M059J (cell line): ENCODE data around the gene ZNF142. TPM values are rescaled to one million over a fixed set of nuclear protein-coding genes. Genes with fewer than 3 reads are reported as not detected.

Experiments used
- DNase-seq: peaks from one replicate; pipeline ENCODE4 v3.0.0-alpha.2; 2012; ENCODE audit warnings: low read depth
- total RNA-seq: library from RNA; depleted of rRNA; stranded (reverse); fragments of >200 nt; shearing (Covaris generic); gene quantifications from 2 replicates; pipeline ENCODE4 v1.2.3, GENCODE V29; 2014

ZNF142 gene
- total RNA-seq, 1 experiment from 2014 or later = 14.8 TPM

DNA sequence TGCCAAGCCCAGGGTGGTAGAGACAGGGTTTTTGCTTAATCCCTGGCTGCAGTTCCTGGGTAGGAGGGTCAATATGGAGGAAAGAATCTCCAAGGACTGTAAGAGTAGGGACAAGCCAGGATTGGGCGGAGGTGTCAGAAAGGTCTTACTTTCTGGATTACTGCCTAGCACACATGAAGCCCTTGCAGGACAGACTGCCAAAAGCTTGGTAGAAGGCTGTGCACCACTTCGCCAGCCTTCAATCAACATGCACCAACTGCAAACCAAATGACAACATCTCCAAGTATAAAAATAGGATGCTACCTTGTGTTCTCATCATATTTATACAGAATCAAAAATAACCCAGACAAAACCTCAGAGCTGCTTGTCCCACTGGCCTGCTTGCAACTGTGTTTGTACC lies 3.7 kb downstream of the ZNF142 start:
- no peak for DNase-seq

DNA sequence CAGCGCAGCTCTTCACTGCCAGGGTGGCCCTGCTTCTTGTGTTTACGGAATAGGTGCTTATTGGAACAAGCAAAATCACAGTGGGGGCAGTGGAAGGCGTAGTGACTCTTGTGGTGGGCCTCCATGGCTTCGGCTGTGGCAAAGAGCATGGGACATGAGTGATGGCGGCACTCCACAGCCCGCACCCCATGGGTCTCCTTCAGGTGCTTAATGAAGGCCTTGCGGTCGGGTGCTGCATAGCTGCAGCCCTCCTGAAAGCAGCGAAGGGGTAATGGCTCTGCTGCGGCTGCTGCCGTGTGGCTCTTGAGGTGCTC lies 10.7 kb downstream of the ZNF142 start:
- no peak for DNase-seq

DNA sequence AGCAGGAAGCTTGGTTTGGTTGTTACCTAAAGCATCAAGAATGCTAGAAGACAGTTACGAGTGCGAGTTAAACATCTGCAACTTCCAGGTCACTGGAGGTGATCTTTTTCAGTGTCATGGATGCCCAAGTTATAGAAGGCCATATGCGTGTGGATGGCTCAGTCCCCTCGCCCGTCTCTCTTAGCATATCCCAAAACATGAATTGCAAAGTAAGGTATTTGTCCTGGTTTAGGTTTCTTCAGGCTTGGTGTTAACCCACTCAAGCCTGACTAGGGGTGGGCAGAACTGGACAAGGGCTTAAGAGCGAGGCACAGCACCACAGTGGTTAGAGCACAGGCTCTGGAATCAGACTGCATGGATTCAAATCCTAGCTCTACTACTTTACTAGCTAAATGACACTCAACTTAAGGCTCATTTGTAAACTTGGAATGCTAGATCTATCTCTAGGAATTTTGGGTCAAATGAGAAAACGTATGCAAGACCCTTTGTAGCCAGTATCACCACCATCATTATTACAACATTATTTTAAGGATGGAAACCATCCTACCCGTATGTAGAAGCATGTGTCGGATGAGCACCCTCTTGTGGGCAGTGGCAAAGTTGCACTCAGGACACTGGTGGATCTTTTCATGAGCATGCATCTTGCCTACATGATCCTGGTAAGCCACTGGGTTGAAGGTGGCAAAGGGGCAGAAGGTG lies 11.2 kb downstream of the ZNF142 start:
- peak; percentile 57 for DNase-seq

DNA sequence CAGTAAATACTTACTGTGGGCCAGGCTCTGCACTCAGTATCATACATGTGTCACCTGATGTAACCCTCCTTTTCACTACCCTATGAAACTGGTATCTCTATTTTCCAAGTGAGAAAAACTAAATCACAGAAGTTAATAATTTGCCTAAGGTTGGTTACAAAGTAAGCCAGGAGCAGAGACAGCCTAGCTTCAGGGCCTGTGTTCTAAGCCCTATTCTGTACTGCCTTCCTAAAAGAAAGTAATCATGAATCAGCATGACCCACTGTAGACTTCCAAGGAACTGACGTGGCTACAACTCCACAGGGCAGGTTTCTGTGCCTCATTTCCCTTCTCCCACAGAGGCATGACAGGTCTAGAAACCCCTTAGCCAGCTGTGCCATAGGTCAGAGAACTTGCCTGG lies 14.3 kb downstream of the ZNF142 start:
- peak; percentile 15 for DNase-seq

DNA sequence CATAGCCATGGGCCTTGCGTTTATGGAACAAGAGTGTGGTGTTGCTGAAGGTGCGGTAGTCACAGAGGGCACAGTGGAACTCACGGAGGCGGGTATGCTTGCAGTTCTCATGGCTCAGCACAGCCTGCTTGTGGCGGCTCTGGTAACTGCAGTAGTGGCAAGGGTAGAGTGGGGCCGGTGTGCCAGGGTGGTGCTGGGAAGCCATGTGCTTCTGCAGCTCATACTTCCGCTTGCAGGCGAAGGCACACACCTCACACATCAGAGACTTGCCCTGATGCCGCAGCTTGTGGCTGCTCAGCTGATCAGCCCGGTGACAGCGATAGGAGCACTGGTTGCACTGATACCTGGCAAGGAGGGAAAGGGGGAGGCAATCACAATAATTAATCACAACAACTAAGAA lies 14.7 kb downstream of the ZNF142 start:
- no peak for DNase-seq

DNA sequence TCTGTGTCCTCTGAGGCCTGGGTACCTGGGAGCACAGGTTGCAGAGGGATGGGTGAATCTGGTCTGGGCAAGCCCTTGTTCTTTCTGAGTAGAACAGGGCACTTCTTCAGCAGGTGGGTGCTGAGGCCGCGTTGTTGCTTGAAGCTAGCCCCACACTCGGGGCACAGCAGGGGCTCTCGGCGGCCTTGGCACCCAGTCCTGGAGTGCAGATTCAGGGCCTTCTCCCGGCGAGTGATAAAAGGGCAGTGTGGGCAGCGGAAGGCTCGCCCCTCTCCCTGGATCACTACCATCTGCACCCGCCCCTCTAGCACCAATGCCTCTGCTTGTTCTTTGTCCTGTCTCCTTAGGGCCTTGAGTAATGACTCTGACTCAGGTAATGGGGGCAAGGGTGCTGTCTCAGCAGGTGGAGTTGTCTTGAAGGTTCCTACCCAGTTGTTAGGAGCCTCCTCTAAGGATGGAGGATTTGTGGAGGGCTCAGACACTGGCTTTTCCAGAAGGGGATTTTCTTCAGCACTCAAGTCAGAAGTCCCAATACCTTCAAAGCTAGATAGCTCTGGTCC lies 15.6 kb downstream of the ZNF142 start:
- no peak for DNase-seq

DNA sequence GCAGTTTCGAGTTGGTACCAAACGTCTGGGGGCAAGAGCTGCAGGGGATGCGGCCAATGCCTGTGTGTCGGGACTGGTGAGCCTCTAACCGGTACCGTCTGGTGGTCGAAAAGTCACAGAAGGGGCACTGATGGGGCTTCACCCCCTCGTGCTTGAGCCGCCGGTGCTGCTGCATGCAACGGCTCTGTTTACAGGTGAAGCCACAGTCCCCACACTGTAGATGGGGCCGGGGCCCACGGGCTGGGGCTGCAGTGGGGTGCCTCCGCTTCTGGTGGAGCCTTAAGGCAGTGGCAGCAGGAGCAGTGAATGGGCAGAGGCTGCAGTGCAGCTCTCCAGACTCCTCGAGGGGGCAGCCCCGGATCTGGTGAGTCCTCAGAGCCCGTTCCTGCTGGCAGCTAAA lies 16.6 kb downstream of the ZNF142 start:
- DNase-seq = no peak

DNA sequence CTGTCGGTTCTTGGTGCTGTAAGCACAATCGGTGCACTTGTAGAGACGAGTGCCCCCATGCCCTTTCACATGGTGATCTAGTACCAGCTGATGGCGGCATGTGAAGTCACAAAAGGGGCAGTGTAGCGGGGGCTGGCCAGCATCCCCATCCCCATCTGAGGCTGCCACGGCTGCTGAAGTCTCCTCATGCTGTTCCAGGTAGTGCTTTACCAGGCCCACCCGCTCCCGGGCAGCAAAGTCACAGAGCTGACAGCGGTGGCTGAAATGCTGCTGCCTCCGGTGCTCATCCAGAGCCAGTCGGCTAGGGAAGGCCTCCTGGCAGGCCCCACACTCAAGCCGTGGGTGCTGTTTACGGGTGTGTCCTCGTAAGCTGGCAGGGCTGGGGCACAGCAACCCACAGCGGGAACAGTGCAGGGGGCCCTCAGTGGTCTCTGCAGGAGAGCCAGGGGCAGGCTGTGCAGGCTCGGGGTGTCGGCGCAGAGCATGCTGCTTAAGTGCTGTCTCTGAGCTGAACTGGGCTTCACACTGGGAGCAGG lies 17.2 kb downstream of the ZNF142 start:
- no peak for DNase-seq

DNA sequence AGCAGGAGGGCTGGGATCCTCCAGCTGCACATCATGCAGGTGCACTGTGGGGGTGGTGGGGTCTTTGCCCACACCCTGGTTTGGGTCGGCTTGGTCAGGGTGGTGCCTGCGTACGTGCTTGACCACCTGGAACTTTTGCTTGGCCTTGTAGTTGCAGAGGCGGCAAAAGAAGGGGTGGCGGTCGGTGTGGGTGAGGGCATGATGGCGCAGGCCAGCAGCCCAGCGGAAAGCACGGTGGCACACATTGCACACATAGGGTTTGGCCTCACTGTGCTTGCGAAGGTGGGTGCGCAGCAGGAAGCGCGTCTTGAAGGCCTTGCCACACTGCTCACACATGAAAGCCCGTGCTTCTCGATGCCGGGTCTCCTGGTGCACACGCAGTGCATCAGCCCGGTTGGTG lies 21.1 kb downstream of the ZNF142 start:
- DNase-seq = no peak

DNA sequence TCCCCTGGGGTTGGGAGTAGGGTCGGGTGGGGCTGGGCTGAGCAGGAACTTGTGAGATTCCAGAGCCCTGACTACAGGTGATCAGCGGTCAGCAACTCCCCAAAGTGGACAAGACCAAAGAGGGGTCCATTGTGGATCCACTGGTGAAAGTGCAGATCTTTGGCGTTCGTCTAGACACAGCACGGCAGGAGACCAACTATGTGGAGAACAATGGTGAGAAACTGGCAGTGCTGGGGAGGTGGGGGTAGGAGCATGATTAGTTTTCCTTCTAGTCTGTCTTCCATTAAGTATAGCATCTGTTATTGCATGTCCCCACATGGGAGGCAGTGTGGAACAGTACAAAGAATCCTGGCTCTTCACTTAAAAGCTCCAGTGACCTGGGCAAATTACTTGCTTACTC lies 23.7 kb downstream of the ZNF142 start:
- no peak for DNase-seq

DNA sequence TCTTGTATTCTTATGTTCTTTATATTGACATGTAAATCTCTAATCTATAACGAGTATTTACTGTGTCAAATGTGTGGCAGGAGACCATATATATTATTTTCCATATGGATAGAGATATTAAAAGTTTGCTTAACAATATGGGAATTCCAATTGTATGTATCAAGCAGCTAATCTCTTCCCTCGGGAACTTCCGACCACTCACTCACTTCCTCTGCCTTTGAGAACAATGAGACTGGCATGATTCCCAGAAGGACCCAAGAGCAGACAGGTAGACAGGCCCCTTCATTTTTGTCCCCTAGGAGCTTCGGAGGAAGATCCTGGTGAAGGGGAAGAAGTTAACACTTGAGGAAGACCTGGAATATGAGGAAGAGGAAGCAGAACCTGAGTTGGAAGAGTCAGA lies 27.6 kb downstream of the ZNF142 start:
- DNase-seq = peak; percentile 53

DNA sequence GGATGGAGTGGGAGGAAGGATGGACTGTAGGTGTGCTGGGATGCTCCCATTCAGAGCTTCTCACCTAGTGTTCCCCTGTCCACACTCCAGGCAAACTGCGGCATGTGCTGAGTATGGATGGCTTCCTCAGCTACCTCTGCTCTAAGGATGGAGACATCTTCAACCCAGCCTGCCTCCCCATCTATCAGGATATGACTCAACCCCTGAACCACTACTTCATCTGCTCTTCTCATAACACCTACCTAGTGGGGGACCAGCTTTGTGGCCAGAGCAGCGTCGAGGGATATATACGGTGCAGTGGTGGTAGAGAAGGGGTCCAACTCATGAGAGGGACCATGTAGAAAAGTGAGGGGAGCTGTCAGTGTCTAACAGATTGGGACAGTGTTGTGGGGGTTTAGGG lies 31.5 kb downstream of the ZNF142 start:
- DNase-seq = no peak

DNA sequence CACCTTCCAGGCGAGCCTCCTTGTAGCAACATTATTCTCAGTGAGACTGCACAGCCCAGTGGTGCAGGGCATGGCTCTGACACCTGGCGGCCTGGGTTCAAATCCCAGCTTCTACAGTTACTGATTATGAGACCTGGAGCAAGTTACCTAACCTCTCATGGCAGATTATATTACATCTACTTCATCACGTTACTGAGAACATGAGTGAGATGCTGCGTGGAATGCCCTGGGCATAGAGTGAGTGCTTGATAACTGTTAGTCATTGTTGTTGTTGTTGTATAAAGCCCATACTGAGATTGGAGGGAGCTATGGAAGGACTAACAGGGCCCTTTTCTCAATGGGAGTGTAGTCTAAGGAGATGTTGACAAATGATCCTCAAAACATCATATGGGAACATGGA lies 33.1 kb downstream of the ZNF142 start:
- DNase-seq = no peak

DNA sequence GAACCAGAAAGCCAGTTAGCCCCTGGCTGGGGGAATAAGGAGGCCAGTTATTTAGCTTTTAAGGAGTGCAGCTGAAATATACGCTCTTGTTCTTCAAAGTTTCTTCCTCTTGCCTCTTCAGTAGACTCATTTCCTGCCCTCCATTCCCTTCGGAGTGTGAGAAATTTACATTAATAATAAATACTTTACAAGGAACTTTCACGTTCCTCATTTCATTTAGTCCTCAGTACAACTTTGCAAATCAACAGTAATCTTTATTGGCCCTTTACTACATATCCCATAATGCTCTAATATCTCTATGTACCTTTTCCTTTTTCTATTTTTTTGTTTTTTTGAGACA lies 36.1 kb downstream of the ZNF142 start:
- no peak for DNase-seq

DNA sequence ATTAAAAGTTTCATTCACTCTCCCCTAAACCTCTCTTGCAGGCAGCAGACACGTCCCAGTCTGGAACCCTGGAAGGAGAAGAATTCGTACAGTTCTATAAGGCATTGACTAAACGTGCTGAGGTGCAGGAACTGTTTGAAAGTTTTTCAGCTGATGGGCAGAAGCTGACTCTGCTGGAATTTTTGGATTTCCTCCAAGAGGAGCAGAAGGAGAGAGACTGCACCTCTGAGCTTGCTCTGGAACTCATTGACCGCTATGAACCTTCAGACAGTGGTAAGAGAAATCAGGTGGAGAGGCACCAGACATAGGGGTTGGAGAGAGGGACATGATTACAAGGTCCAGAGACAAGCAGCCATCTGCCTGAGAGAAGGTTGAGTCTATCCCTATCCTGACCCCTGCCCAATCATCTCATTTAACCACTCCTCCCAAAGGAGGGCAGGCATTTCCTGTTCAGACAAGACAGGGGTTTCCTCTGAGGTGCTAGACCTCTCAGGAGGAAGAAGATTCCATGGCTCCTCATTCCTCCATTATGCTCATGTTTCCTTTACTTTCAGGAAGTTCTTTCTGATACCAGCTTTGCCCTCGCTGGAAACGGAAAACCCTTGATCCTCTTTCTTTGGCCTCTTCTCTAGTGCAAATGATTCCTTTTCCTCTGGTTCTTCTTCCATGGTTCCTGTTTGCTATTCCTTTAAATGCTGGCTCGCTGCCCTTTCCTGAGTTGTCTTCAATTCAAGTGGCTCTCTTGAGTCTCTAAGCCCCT lies 36.6 kb downstream of the ZNF142 start:
- DNase-seq = no peak

DNA sequence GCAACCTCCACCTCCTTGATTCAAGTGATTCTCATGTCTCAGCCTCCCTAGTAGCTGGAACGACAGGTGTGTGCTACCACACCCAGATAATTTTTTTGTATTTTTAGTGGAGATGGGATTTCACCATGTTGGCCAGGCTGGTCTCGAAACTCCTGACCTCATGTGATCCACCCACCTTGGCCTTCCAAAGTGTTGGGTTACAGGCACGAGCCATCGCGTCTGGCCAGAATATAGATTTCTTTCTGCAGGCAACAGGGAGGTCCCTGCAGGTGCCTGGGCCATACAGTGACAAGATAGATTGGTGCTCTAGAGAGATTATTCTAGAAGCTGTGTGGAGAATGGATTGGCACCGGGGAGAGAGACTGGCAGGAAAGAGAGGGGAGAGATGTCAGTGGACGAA lies 38.4 kb downstream of the ZNF142 start:
- DNase-seq = no peak

DNA sequence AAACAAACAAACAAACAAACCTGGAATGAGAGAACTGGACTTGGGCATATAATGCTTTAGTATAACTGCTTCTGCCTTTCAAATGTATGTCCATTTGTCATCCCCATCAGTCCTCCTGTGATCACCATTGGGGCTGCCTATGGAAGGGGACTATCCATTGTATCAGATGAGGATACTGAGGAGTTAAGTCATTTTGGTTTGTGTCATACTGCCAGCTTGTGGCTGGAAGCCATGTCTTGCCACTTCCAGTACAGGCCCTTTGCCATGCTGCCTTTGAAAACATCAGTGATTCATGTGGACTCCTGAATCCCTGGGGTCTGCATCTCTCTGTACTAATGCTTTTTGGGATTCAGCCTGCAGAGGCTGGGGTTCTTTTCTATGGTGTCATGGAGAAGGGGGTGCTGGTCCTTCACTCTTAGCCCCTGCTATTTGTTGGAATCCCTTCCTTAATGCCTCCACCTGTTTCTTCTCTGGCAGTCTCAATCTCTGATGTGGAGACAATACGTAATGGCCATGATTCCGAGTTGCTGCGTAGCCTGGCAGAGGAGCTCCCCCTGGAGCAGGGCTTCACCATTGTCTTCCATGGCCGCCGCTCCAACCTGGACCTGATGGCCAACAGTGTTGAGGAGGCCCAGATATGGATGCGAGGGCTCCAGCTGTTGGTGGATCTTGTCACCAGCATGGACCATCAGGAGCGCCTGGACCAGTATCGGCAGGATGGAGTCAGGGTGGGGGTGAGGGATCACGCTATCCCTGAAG lies 41.1 kb downstream of the ZNF142 start:
- DNase-seq = peak; percentile 41

DNA sequence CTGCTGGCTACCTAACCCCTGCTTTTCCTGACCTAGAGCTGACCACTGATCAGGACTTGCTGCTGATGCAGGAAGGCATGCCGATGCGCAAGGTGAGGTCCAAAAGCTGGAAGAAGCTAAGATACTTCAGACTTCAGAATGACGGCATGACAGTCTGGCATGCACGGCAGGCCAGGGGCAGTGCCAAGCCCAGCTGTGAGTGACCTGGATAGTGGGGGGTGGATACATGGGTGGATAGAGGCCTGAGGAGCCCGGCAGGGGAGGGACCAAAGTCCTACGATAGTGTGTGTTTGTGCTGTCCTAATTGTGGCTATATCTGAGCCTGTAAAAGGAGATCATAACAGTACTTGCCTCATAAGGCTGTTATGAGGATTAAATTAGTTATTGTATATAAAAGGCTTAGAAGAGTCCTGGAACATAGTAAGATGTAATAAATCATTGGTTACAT lies 43.5 kb downstream of the ZNF142 start:
- no peak for DNase-seq

DNA sequence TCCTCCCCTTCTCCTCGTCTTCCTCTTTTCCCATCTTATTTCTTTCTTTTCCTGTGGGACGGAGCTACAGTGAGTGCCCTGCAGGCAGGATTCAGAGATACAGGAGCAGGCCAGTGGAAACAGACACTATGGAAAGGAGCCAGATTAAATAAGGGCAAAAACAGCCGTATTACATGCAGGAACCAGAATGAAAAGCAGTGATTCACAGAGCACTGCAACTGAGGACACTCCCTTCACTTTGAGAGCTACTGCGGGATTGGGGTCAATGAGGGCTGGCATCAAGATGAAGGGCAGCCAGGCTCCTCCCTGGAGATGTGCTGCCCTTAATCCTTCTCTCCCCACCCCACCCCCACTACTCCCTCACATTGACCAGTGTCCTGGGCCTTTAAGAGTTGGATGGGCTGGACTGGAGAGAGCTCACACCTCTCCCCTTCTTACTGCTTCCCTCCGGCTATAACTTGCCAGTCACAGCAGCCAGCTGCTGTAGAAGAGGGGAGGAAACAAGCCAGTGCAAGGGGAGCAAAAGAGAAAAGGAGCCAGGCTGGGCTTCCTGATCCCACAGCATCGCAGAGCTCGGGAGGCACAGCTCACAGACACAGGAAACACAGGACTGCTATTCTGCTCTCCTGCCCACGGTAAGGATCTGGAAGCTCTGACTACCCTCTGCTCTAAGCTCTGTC lies 51.8 kb downstream of the ZNF142 start, which contains the start of gene PLCD4:
Gene PLCD4 (plus strand): TSS at position 464 of the 680 bp plus-strand sequence. CDS start 7,841 bp downstream, outside the sequence.
- DNase-seq = peak; percentile 76

DNA sequence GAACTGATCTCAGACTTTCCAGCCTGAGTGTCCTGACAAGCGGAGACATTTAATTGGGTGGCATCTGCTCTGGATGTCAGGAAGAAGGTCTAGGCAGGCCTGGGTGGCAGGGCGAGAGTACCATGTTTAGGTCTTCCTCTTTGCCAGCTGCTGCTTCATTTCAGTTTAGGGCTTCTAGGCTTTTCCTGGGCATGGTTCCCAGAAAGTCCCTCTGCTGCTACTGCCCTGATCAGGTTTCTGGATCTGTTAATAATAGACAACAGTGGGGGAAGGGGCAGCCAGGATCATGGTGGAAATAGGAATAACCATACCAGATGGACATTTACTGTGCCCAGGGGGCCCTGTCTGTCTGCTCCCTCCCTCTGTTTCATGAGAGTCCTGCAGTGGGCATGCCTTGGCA lies 54.0 kb downstream of the ZNF142 start:
- DNase-seq = peak; percentile 47
